HG02884 (cell line): ENCODE results near the gene TUFT1.
"Not testable (repeated sequence)": the region's sequence is repeated elsewhere in the genome, so short reads cannot be mapped to it uniquely, and the experiment has no call there.

ENCODE experiments used
- ATAC-seq: cut with Tn5 transposase; IDR thresholded peaks from one replicate; pipeline ENCODE4 v1.9.1; 2021; ENCODE audit warnings: mild to moderate bottlenecking, moderate library complexity; ENCODE audit not compliant: unreplicated experiment

The TUFT1 gene

DNA sequence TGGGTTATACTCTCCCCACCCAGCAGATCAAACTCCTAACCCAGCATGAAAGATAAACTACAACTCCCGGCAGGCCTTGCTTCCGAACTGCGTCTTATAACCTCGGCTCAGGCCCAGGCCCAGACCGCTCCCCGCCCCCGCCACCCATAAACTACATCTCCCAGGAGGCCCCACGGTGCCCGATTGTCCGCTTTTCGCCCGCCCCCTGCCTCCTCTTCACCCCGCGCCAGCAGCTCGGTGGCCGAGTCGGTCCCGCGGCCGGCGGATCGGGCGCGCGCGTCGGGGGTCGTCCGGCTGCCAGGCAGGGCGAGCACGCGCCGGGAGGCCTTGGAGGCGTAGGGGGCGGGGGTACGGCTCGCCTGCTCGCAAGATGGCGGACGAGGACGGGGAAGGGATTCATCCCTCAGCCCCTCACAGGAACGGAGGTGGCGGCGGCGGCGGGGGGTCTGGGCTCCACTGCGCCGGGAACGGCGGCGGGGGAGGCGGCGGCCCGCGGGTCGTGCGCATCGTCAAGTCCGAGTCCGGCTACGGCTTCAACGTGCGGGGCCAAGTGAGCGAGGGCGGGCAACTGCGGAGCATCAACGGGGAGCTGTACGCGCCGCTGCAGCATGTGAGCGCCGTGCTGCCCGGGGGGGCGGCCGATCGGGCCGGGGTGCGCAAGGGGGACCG lies 71.9 kb downstream of the TUFT1 start, which contains the start of gene SNX27:
Gene SNX27 (plus strand): TSS at position 219 of the 669 bp plus-strand sequence. CDS start 152 bp downstream, at position 371.
- ATAC-seq = peak; percentile 96

DNA sequence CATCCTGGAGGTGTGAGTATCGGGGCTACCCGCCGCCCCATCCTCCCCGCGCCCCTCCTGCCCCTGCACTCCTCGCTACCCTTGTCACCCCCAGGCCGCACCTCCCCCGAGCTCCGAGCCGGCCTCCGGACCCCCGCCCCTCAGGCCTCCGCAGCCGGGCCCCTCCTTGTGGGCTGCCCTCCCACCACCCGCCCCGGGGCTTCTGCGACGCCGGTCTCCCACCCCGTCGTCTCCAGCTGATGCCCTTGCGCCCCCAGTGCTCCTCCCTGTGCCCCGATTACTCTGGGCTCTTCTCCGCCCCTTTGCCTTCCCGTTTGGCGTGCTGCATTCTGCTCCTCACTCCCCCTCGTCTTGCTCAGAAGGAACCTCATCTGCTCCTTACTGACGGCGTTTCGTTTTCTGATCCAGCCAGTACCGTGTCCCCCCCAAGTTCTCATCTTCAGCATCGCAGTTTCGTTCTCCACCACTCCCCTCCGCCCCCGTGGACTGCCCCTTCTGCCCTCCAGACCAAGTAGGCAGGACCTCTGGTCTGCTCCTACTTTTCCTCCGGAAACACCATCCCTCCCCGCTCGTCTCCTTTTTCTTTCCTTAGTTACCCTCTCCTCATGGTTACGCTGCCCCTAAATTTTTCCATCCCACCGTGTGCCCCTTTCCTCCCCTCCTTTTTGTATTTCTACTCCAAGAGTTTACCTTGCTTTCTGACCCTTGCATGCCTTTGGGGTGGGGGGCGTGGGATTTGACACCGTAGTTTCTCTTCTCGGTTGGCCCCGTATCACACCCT lies 72.6 kb downstream of the TUFT1 start:
- ATAC-seq = no peak

DNA sequence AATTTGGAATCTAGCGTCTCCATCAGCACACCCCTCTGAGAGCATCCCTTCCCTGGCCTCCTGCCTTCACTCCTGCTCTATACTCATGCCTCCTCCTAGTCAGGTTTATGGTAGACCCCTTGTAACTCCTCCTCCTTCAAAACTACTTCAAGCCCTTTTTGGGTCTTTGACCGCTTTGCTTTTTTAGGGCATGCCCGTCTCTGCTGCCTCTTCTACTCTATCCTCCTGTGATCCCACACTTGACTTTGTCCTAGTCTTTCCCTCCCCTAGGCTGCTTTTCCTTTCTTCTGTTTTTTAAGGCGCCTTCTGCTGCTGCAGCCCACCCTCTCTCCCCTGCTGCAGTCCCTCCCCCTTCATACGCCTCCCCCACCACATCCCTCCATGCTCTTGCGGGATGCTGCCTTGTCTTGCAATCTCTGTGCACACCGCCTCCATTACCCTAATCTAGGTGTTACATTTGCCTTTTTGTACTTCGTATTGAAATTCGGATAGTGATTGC lies 73.2 kb downstream of the TUFT1 start:
- ATAC-seq = no peak

DNA sequence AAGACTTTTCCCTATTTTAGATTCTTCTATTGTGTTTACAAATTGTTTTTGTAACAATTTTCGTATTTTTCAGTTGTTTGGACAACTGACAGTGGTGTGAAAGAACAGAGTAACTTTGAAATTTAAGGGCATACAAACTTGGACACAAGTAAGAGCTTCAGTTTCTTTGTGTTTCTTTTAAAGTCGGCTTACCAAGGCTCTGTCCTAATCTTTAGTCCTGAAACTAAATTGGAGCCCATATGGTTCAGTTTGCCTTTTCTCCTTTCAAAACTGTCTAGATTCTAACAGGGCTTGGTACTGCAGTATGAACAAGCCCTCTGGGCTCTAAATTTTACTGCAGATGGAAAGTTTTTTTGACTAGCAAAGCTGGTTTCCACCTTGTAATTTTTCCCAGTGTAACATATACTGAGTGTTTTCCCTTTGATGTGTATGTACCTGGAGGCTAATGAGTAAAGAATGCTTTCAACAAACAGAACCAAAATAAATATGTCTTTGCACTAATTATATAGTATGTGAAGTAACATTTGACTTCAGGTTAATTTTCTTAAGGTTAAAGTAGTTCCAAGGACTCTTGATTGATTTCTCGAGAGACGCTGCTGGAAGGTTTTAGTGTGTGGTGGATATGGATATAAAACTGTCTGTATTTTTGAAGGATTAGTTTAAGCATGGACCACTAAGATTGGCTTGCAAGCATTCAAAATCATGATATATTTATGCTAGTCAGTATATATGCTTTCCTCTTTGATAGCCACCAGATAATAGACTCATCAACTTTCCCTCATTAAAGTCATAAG lies 75.8 kb downstream of the TUFT1 start:
- ATAC-seq = no peak

DNA sequence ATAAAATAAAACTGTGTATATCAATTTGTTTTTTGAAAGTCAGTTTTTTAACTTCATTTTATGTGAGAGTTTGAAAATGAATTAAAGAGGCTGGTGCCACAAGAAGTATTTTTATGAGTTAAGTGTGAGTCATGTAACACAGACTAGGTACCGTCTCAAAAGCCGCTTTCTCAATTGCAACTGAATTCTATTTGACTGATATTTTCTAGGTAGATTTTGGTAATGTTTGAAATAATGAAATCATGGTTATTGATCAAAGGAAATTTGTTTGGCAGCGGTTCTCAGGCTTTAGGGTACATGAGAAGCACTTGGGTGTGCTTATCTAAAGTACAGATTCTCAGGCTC lies 76.4 kb downstream of the TUFT1 start:
- ATAC-seq = no peak

DNA sequence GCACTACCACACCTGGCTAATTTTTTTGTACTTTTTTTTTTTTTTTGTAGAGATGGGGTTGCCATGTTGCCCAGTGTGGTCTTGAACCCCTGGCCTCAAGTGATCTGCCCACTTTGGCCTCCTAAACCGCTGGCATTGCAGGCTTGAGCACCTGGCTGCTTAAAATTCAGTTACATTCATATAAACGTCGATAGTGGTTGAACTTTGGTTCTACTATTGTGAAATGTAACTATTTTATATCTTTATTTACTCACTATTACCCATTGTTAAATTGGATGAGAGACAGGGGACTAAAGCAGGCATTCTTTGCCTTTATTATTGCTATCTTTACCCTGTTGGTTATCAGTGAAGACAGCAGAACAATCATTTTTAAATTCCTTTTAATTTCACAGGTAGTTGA lies 77.9 kb downstream of the TUFT1 start:
- ATAC-seq = no peak

DNA sequence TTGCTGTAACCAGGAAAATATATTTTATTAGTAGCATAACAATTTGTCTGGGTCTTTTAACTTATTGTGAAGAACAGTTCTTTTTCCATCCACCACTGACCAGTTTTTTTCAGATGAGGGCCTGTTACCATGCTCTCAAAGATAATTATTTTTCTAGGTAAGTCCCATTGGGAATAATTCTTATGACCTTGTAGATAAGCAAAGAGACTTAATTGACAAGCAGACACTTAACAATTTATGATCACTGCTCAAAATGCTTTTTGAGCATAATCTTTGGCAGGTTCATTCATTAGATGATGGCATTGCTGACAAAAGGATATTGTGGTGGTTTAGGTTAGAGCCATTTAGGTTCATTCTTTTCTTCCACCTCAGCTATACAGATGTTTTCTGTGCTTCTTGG lies 78.4 kb downstream of the TUFT1 start:
- ATAC-seq = no peak

DNA sequence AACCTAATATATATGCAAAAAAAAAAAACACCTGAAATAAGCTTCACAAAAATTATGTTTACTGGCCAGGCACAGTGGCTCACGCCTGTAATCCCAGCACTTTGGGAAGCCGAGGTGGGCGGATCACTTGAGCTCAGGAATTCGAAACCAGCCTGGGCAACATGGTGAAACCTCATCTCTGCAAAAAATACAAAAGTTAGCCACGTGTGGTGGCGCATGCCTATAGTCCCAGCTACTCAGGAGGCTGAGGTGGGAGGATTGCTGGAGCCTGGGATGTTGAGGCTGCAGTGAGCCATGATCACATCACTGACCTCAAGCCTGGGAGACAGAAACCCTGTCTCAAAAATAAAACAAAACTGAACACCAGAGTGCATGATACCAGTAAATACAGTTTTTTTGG lies 78.9 kb downstream of the TUFT1 start:
- ATAC-seq = not testable (repeated sequence)

DNA sequence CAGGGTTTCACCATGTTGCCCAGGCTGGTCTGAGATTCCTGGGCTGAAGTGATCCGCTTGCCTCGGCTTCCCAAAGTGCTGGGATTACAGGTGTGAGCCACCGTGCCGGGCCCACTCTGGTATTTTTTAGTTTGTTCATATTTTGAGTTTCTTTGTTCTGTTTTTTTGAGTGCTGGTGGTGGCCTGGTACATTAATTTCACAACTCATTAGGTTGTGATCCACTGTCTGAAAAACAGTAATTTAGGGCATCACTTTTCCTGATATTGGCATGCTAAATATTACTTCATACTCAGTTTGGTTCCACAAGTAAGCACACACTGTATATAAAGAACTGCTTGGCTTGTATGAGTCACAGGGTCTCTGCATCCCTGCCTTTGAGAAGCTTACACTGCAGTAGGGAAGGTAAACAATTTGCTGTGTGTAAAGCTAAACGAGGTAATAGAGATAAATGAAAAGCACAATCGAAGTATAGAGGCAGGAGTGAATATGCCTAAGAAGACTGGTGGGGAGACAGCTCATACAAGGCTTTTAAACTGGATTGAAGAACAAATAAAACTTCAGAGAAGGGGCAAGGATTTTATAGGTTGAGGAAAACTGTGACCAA lies 79.5 kb downstream of the TUFT1 start:
- no peak for ATAC-seq

DNA sequence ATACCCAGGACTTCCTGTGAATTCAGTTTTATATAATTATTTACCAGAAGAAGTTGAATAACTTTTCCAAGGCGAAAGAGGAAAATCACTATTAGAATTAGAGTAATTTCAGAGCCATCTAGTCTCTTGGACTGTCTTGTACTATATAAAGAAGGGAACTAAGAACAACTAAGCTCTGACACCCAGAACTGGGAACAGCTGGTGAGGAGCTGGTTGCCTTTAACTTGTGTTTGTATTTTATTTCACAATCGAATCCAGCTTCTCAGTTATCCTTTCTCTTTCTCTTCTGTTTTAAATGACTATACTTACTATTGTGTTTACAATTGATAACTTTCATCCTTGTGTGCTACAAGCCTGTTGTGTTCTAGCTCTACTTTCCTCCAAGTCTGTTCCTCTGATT lies 80.2 kb downstream of the TUFT1 start:
- no peak for ATAC-seq

DNA sequence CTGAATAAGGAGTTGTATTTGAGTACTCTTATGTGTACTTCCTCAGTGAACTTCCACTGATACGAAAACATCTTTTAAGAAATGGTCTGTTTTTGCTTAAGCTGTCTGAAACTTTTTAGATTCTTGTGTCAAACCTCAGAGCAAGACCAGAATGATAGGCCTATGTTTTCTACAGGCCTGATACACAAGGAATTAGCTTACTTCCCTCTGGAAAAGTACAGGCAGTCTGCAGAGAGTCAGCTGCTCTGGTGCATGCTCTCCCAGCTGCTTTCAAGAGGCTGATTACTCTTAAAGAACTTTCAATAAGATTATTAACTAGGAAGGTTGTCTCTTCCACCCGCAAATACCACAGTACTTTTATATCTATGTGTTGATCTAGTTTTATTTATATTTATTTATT lies 81.2 kb downstream of the TUFT1 start:
- ATAC-seq = no peak

DNA sequence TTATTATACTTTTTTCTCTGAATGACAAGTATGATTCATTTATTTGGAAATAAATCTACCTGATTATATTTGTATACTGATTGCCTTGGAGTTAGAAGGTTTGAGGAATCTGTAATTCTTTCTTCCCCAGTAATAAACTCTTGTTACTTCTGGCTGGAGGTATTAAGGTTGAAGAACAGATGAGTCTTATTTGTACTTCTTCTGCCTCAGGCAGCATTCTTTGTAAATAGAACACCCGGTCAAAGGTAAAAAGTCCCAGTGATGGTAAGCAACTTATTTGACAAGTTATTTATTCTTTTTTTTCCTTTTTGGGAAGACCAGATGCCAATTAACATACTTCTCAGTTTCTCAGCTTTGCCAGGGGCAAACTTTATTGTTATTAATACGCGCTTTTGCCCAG lies 84.7 kb downstream of the TUFT1 start:
- no peak for ATAC-seq

DNA sequence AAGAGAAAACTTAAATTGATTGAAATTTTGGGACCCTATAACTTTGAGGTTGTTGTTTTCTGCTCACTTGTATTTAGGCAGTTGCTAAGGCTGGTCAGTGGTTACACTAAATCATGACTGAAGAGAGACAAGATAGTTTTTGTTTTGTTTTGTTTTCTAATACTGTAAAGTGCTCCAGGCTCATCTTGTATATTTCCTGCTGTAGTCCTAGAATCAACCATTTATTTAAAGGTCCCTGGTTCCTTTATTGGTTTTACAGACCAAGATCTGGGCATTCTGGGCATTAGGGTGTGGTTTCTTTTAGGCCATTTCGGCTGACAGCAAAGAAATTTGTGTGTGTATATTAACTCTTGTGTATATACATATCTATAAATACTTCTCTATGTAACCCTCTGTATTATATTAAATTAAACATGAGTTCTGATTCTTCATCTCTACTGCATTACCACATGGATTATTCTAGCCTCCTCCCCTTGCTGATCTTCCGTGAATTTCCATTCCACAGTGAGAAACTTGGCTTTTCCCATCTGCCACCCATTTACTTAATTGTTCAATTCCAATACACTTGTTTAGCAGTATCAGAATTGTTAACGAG lies 86.7 kb downstream of the TUFT1 start:
- no peak for ATAC-seq

DNA sequence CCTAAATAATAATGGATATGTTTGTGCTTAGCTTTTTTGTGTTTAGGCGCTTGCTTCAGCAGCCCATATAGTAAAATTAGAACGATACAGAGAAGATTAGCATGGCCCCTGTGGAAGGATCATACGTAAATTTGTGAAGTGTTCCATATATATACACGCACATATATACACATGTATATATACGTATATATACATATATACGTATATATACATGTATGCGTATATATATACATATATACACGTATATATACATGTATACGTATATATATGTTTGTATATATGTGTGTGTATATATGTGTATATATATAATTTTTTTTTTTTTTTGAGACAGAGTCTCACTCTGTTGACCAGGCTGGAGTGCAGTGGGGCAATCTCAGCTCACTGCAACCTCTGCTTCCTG lies 89.2 kb downstream of the TUFT1 start:
- ATAC-seq = no peak
